MCF 10A (cell line): Measurements from ENCODE around the gene GHRHR. TPM values are rescaled to one million over a fixed set of nuclear protein-coding genes. Genes with fewer than 3 reads are reported as not detected.

ENCODE experiments used
- BruUV-seq: library from RNA; stranded (reverse); fragments of 400-500 nt; replicated peaks from 2 replicates; lab custom pipeline; 2021; lab: Mats Ljungman, UMichigan
- CTCF ChIA-PET: fragments of 300-600 bp; sonication (Branson Sonifier 250); formaldehyde crosslinking; extraction: SDS; loops from one replicate; lab custom pipeline; 2021; ENCODE audit warnings: antibody characterized with exemption, inconsistent platforms; lab: Yijun Ruan, JAX
- POLR2A ChIA-PET: fragments of 300-600, 350-650 bp; sonication (Branson Sonifier 250); formaldehyde crosslinking; extraction: SDS; loops from one replicate; lab custom pipeline; 2020; ENCODE audit warnings: antibody characterized with exemption, inconsistent platforms; lab: Yijun Ruan, JAX
- DNase-seq: peaks from one replicate; pipeline ENCODE4 v3.0.0-alpha.2; 2018; ENCODE audit not compliant: unreplicated experiment
- H3K27ac Mint-ChIP-seq: one replicate; pipeline ENCODE4 v1.8.0; 2022; ENCODE audit warnings: mild to moderate bottlenecking, low read depth, mixed read lengths; ENCODE audit not compliant: unreplicated experiment
- H3K27me3 Mint-ChIP-seq: one replicate; pipeline ENCODE4 v1.8.0; 2022; ENCODE audit warnings: mixed read lengths; ENCODE audit not compliant: insufficient read depth, unreplicated experiment
- H3K36me3 Mint-ChIP-seq: one replicate; pipeline ENCODE4 v1.8.0; 2022; ENCODE audit warnings: mild to moderate bottlenecking, moderate library complexity, mixed read lengths; ENCODE audit not compliant: insufficient read depth, unreplicated experiment
- H3K4me1 Mint-ChIP-seq: one replicate; pipeline ENCODE4 v1.8.0; 2022; ENCODE audit warnings: mixed read lengths; ENCODE audit not compliant: insufficient read depth, unreplicated experiment
- H3K4me3 Mint-ChIP-seq: one replicate; pipeline ENCODE4 v1.8.0; 2022; ENCODE audit warnings: mild to moderate bottlenecking, moderate library complexity, mixed read lengths; ENCODE audit not compliant: unreplicated experiment
- H3K9me3 Mint-ChIP-seq: one replicate; pipeline ENCODE4 v1.8.0; 2022; ENCODE audit warnings: mixed read lengths; ENCODE audit not compliant: unreplicated experiment
- CTCF ChIP-seq: fragments of 200-600 bp; IDR thresholded peaks from one replicate; pipeline ENCODE4 v1.8.0; 2022; ENCODE audit warnings: antibody characterized with exemption, mild to moderate bottlenecking; ENCODE audit not compliant: unreplicated experiment
- intact Hi-C: fragments of 100-400 bp; cut with micrococcal nuclease; formaldehyde crosslinking; loops from 2 replicates; pipeline ENCODE4 v1.14.1; 2022
- total RNA-seq: library from RNA; stranded (reverse); gene quantifications from 2 replicates; pipeline ENCODE4 v1.2.3, GENCODE V29; 2022

Gene GHRHR
- total RNA-seq, 1 experiment from 2014 or later = not detected

- Mint-ChIP-seq H3K27me3 (peaks cover 43% of the 10 kb centered on the region), H3K4me1 (no peaks in the 10 kb centered on the region), H3K27ac (no peak overlapping the region), H3K9me3 (no peaks in the 10 kb centered on the region), H3K36me3 (no peaks in the 10 kb centered on the region), H3K4me3 (no peak overlapping the region)
- ChIA-PET CTCF (interaction anchor here (0.6 to 3.4 kb wide), 5 partner anchors 17 to 507 kb away, joined by 3 to 24 read pairs (median 5); no protein-coding TSS in a partner anchor), POLR2A (interaction anchor here (0.6 kb wide), 1 partner anchor 191 kb away, joined by 3 read pairs; no protein-coding TSS in a partner anchor)
- no peak for TF ChIP-seq CTCF
- intact Hi-C loops = no loop called here
- BruUV-seq = no TSS peak
- no peak for DNase-seq
Measured at GRCh38 chr7:30936650-30937245, 27.0 kb upstream of the GHRHR start.

- no peaks in the 10 kb centered on the region for H3K9me3 Mint-ChIP-seq
- no peaks in the 10 kb centered on the region for H3K36me3 Mint-ChIP-seq
- ChIA-PET CTCF (interaction anchor here (0.7 to 3.4 kb wide), 9 partner anchors 13 to 506 kb away, joined by 3 to 24 read pairs (median 5); no protein-coding TSS in a partner anchor), POLR2A (interaction anchor here (0.6 kb wide), 1 partner anchor 190 kb away, joined by 3 read pairs; no protein-coding TSS in a partner anchor)
- no peaks in the 10 kb centered on the region for H3K4me1 Mint-ChIP-seq
- TF ChIP-seq CTCF = no peak
- peaks cover 50% of the 10 kb centered on the region for H3K27me3 Mint-ChIP-seq
- DNase-seq = no peak
- intact Hi-C loops = no loop called here
- H3K4me3 Mint-ChIP-seq = no peak overlapping the region
- H3K27ac Mint-ChIP-seq = no peak overlapping the region
- BruUV-seq = no TSS peak
Measured at GRCh38 chr7:30937416-30937815, 26.3 kb upstream of the GHRHR start.

GRCh38 chr7:30938435-30939316 is 25.1 kb upstream of the GHRHR start:
- DNase-seq = peak; percentile 83
- no peaks in the 10 kb centered on the region for H3K36me3 Mint-ChIP-seq
- H3K4me1 Mint-ChIP-seq = no peaks in the 10 kb centered on the region
- ChIA-PET CTCF (interaction anchor here (0.5 to 3.3 kb wide), 57 partner anchors 9 to 1381 kb away, joined by 3 to 24 read pairs (median 4); partner anchors contain the start of gene GHRHR), POLR2A (interaction anchor here (0.5 to 0.6 kb wide), 2 partner anchors 19 to 591 kb away, joined by 3 read pairs; no protein-coding TSS in a partner anchor)
- intact Hi-C loops = loop anchor here (1.0 to 2.0 kb wide), 2 partner anchors 36 to 184 kb away; no protein-coding TSS in a partner anchor
- H3K27me3 Mint-ChIP-seq = peaks cover 63% of the 10 kb centered on the region
- H3K4me3 Mint-ChIP-seq = no peak overlapping the region
- no TSS peak for BruUV-seq
- TF ChIP-seq CTCF = peak; percentile 93
- H3K27ac Mint-ChIP-seq = no peak overlapping the region
- H3K9me3 Mint-ChIP-seq = no peaks in the 10 kb centered on the region
